OCI-LY1 (cell line): Measurements from ENCODE around the gene GALT.

Experiments used
- H2AFZ ChIP-seq: fragments of 200-600 bp; sonication (generic), shearing (Covaris generic); 2 replicates; pipeline ENCODE4 v1.6.0; 2014; ENCODE audit warnings: antibody characterized with exemption, mild to moderate bottlenecking, low read length
- H3F3A ChIP-seq: fragments of 200-600 bp; sonication (generic), shearing (Covaris generic); 2 replicates; pipeline ENCODE4 v1.6.0; 2014; ENCODE audit warnings: mild to moderate bottlenecking, antibody characterized with exemption, low read length, moderate library complexity; ENCODE audit not compliant: insufficient read depth
- H3K27ac ChIP-seq: fragments of 200-600 bp; sonication (generic); 2 replicates; pipeline ENCODE4 v1.5.1; 2014; ENCODE audit warnings: low read length, mixed run types, mild to moderate bottlenecking, low read depth; ENCODE audit not compliant: poor library complexity, severe bottlenecking
- H3K27me3 ChIP-seq: fragments of 200-600 bp; sonication (generic); 2 replicates; pipeline ENCODE4 v1.6.0; 2014; ENCODE audit warnings: antibody characterized with exemption, mild to moderate bottlenecking, low read length, moderate library complexity; ENCODE audit not compliant: insufficient read depth
- H3K36me3 ChIP-seq: fragments of 200-600 bp; sonication (generic); 2 replicates; pipeline ENCODE4 v1.6.1; 2014; ENCODE audit warnings: mild to moderate bottlenecking, antibody characterized with exemption, low read length, moderate library complexity, mixed read lengths; ENCODE audit not compliant: insufficient read depth
- H3K4me1 ChIP-seq: fragments of 200-600 bp; sonication (generic); 2 replicates; pipeline ENCODE4 v1.5.1; 2014; ENCODE audit warnings: mild to moderate bottlenecking, low read length, moderate library complexity; ENCODE audit not compliant: insufficient read depth, severe bottlenecking
- H3K4me2 ChIP-seq: fragments of 200-600 bp; sonication (generic), shearing (Covaris generic); 2 replicates; pipeline ENCODE4 v1.6.1; 2014; ENCODE audit warnings: low read length
- H3K4me3 ChIP-seq: fragments of 200-600 bp; sonication (generic); 2 replicates; pipeline ENCODE4 v1.5.1; 2014; ENCODE audit warnings: low read length, low read depth, mild to moderate bottlenecking, mixed read lengths; ENCODE audit not compliant: poor library complexity, severe bottlenecking
- H3K79me2 ChIP-seq: fragments of 200-600 bp; shearing (Covaris generic); 2 replicates; pipeline ENCODE4 v1.6.1; 2016; ENCODE audit warnings: mixed run types, low read length, mixed read lengths; ENCODE audit not compliant: insufficient read depth
- H3K9ac ChIP-seq: fragments of 200-600 bp; sonication (generic), shearing (Covaris generic); 2 replicates; pipeline ENCODE4 v1.6.1; 2014; ENCODE audit warnings: mild to moderate bottlenecking, low read length, mixed read lengths
- H3K9me2 ChIP-seq: fragments of 200-600 bp; sonication (generic), shearing (Covaris generic); 2 replicates; pipeline ENCODE4 v1.6.1; 2014; ENCODE audit warnings: low read depth, mild to moderate bottlenecking, low read length, mixed read lengths
- H3K9me3 ChIP-seq: fragments of 200-600 bp; shearing (Covaris generic); 2 replicates; pipeline ENCODE4 v1.6.1; 2014; ENCODE audit warnings: low read length, mixed read lengths
- H4K20me1 ChIP-seq: fragments of 200-600 bp; sonication (generic), shearing (Covaris generic); 2 replicates; pipeline ENCODE4 v1.6.0; 2016; ENCODE audit warnings: mild to moderate bottlenecking, low read length; ENCODE audit not compliant: insufficient read depth
- CTCF ChIP-seq: fragments of 200-600 bp; sonication (generic), shearing (Covaris generic); IDR thresholded peaks from 2 replicates; pipeline ENCODE4 v1.5.1; 2017; ENCODE audit warnings: mild to moderate bottlenecking, antibody characterized with exemption, low read length, moderate library complexity, mixed read lengths
- EZH2 ChIP-seq: fragments of 200-600 bp; sonication (generic), shearing (Covaris generic); IDR thresholded peaks from 2 replicates; pipeline ENCODE4 v1.8.0; 2017; ENCODE audit warnings: borderline replicate concordance, mixed run types, mild to moderate bottlenecking, antibody characterized with exemption, low read length, moderate library complexity, mixed read lengths

The GALT gene

DNA sequence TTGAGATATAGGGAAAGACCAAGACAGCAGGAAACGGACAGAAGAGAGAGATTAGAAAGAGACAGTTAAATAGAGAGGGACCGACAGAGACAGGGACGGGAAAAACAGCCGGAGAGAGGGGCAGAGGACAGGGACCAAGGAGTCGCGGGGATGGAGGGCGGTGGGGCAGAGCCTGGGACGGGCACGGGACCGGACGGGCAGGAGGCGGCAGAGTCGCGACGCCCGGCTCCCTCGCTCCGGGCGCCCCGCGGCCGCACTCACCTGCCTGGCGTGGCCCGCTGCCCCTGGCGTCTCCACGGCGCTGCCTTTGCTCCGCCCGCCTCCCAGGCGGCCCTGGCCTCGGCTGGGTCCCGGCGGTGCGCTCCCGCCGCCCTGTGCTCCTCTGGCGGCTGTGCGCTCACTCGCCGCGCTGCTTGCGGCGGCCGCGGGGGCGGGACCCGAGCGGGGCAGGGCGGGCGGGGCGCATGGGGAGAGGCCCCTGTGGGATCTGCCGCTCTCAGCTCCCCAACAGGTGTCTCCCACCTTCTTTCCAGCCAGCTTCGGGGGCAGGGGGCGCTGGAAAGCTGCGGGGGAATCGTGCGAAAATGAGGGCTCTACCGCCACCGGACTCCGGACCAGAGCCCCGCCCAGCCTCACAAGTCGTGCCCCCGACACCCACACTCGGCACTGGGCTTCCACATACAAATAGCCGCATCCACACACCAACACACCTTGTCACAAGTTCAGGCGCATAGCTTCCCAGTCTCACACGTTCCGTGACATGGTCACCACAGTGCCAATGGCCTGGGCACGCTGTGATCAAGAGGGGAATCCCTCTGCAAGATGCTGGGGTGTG, 17.6 kb upstream of the GALT start, which contains the start of gene ARID3C:
Gene ARID3C, minus strand, starts transcription at position 411 of the 835 bp plus-strand sequence. CDS start 1,052 bp downstream, outside the sequence.
- Histone ChIP-seq H3K36me3 (no peaks in the 10 kb centered on the region), H3F3A (no peaks in the 10 kb centered on the region), H3K79me2 (no peaks in the 10 kb centered on the region), H3K9ac (no peak within 1 kb of the TSS; the same call in 1 of the 2 replicates), H3K27me3 (peaks cover 15% of the 10 kb centered on the region; the same call in 1 of the 2 replicates), H3K9me3 (no peaks in the 10 kb centered on the region), H3K4me3 (peak within 1 kb of the TSS; percentile 44), H2AFZ (no peak within 1 kb of the TSS), H3K9me2 (no peaks in the 10 kb centered on the region), H3K4me2 (peak within 1 kb of the TSS; percentile 50), H4K20me1 (no peaks in the 10 kb centered on the region), H3K27ac (no peak within 1 kb of the TSS), H3K4me1 (peaks cover 14% of the 10 kb centered on the region)
- no peak for TF ChIP-seq CTCF
- TF ChIP-seq EZH2 = no peak

GRCh38 chr9:34629491-34629808, 17.0 kb upstream of the GALT start:
- no peaks in the 10 kb centered on the region for H4K20me1 ChIP-seq
- no peaks in the 10 kb centered on the region for H3K9me2 ChIP-seq
- no peak overlapping the region for H3K27ac ChIP-seq
- peak overlapping the region; percentile 44 for H3K4me3 ChIP-seq
- peaks cover 11% of the 10 kb centered on the region for H3K4me1 ChIP-seq
- peaks cover 1% of the 10 kb centered on the region; the same call in 1 of the 2 replicates for H3K36me3 ChIP-seq
- H2AFZ ChIP-seq = no peak overlapping the region
- TF ChIP-seq EZH2 (no peak), CTCF (no peak)
- no peaks in the 10 kb centered on the region for H3K9me3 ChIP-seq
- no peaks in the 10 kb centered on the region for H3F3A ChIP-seq
- peaks cover 15% of the 10 kb centered on the region; the same call in 1 of the 2 replicates for H3K27me3 ChIP-seq
- H3K4me2 ChIP-seq = peak overlapping the region; percentile 50
- H3K9ac ChIP-seq = no peak overlapping the region
- no peaks in the 10 kb centered on the region for H3K79me2 ChIP-seq

DNA sequence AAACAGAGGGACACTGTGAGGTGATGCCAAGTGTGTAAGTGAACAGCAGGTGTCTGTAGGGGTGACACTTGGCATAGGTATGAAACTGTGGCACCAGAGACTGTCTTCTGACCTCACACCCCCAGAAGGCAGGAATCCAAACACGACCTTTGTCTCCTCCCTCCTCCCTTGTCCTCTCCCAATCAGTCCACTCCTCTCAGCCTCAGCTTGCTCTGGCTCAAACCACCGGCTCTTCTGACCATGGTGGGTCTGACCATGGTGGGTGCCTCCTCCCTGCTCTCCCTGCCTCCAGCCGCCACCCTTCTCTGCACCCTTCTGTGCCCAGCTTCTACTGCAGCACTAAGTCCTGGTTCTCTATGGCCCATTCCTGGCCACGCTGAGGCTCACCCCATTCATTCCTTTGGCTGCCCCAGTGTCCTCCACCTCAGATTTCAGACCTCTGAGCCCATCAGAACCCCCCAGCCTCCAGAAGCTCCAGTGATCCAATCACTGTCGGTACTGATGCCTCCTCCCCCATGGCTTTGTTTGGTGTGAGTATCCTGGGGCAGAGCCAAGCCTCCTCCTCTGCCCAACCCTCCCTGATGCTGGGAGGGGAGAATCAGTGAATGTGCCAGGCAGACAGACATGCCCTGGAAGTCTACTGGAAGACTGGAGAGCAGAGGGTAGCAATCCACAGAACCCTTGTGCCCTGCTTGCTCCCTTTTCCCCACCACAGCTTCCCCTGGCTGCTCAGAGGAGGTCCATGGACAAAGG, 15.9 kb upstream of the GALT start:
- H3K9ac ChIP-seq = no peak overlapping the region
- H3F3A ChIP-seq = no peaks in the 10 kb centered on the region
- TF ChIP-seq CTCF (no peak), EZH2 (no peak)
- H3K4me3 ChIP-seq = no peak overlapping the region
- no peaks in the 10 kb centered on the region for H3K79me2 ChIP-seq
- H3K9me3 ChIP-seq = no peaks in the 10 kb centered on the region
- H3K36me3 ChIP-seq = peaks cover 13% of the 10 kb centered on the region
- H3K27ac ChIP-seq = no peak overlapping the region
- H4K20me1 ChIP-seq = no peaks in the 10 kb centered on the region
- H3K27me3 ChIP-seq = peaks cover 15% of the 10 kb centered on the region; the same call in 1 of the 2 replicates
- H3K9me2 ChIP-seq = no peaks in the 10 kb centered on the region
- H3K4me2 ChIP-seq = no peak overlapping the region
- peaks cover 14% of the 10 kb centered on the region for H3K4me1 ChIP-seq
- no peak overlapping the region for H2AFZ ChIP-seq
